A549 (cell line): ENCODE results near the gene UBTD1. TPM values are rescaled to one million over a fixed set of nuclear protein-coding genes. Genes with fewer than 3 reads are reported as not detected.

Experiments
- ATAC-seq, 2 experiments: fragments of 200-7000 bp in 1 of 2; fragments of >200 bp in 1 of 2; cut with Nextera tagmentation in 1 of 2; cut with Tn5 transposase in 1 of 2; 3 replicates each; pipeline versions ENCODE4 v1.8.0 to v1.9.1; 2018 to 2020; ENCODE audit warnings: mild to moderate bottlenecking in 1 of 2, moderate library complexity in 1 of 2
- CTCF ChIA-PET: fragments of 300-600 bp; sonication (Branson Sonifier 250); formaldehyde crosslinking; extraction: SDS; loops from one replicate; lab custom pipeline; 2021; ENCODE audit warnings: antibody characterized with exemption, inconsistent platforms; lab: Yijun Ruan, JAX
- POLR2A ChIA-PET: fragments of 350-600 bp; formaldehyde crosslinking; extraction: SDS; loops from one replicate; lab custom pipeline; 2021; ENCODE audit warnings: antibody characterized with exemption, inconsistent platforms; lab: Yijun Ruan, JAX
- DNase-seq, 2 experiments: peaks; one replicate each; pipeline versions ENCODE4 v3.0.0 to v3.0.0-alpha.2; 2011 to 2016; ENCODE audit warnings: low read depth in 1 of 2, low spot score in 1 of 2
- FAIRE-seq: peaks from 2 replicates; lab custom pipeline; 2011; peaks lifted over from hg19 to GRCh38; lab: Jason Lieb, UNC
- H3K27ac ChIP-seq, 2 experiments: fragments of >200 bp; sonication (Bioruptor Twin); formaldehyde crosslinking; 3 replicates each; pipeline ENCODE4 v1.5.1; 2016 to 2017
- H3K4me1 ChIP-seq: fragments of >200 bp; sonication (Bioruptor Twin); formaldehyde crosslinking; 3 replicates; pipeline ENCODE4 v1.6.1; 2016
- H3K4me2 ChIP-seq: fragments of >200 bp; sonication (Bioruptor Twin); formaldehyde crosslinking; 3 replicates; pipeline ENCODE4 v1.6.1; 2016
- H3K4me3 ChIP-seq: fragments of >200 bp; sonication (Bioruptor Twin); formaldehyde crosslinking; 3 replicates; pipeline ENCODE4 v1.5.1; 2016
- H3K9me3 ChIP-seq: fragments of >200 bp; sonication (Bioruptor Twin); formaldehyde crosslinking; 3 replicates; pipeline ENCODE4 v1.6.1; 2016
- CEBPB ChIP-seq, 2 experiments: fragments of >200 bp in 1 of 2; sonication (Bioruptor Twin) in 1 of 2; formaldehyde crosslinking in 1 of 2; IDR thresholded peaks; 2 replicates each; pipeline ENCODE4 v1.6.1; 2012 to 2016
- CHD4 ChIP-seq: fragments of 200-600 bp; sonication (generic); IDR thresholded peaks from 2 replicates; pipeline ENCODE4 v1.6.1; 2016; ENCODE audit warnings: antibody characterized with exemption, mild to moderate bottlenecking, borderline replicate concordance
- ELK1 ChIP-seq: fragments of 150-350 bp; IDR thresholded peaks from 2 replicates; pipeline ENCODE4 v1.6.1; 2014; ENCODE audit warnings: low read depth, mild to moderate bottlenecking, low read length
- ESRRA ChIP-seq: fragments of 150-350 bp; IDR thresholded peaks from 2 replicates; pipeline ENCODE4 v1.6.1; 2014; ENCODE audit warnings: mild to moderate bottlenecking, low read length, borderline replicate concordance
- FOSL2 ChIP-seq, 2 experiments: fragments of 450-650 bp in 1 of 2; fragments of >200 bp in 1 of 2; sonication (Bioruptor Twin) in 1 of 2; formaldehyde crosslinking; IDR thresholded peaks; 2 replicates each; pipeline versions ENCODE4 v1.5.0 to v1.6.1; 2016 to 2020; ENCODE audit warnings: mild to moderate bottlenecking in 1 of 2, moderate library complexity in 1 of 2
- JUNB ChIP-seq: fragments of >200 bp; sonication (Bioruptor Twin); formaldehyde crosslinking; IDR thresholded peaks from 2 replicates; pipeline ENCODE4 v1.6.1; 2016
- POLR2A ChIP-seq: IDR thresholded peaks from 2 replicates; pipeline ENCODE4 v1.6.1; 2012; ENCODE audit warnings: mild to moderate bottlenecking, low read length
- POLR2AphosphoS2 ChIP-seq: conservative IDR thresholded peaks from 2 replicates; pipeline ENCODE4 v1.6.1; 2012; ENCODE audit warnings: low read length, improper control_type of control experiment, inconsistent platforms
- RFX5 ChIP-seq: fragments of 450-650 bp; IDR thresholded peaks from 2 replicates; pipeline ENCODE4 v1.7.1; 2014; ENCODE audit warnings: antibody characterized with exemption, mild to moderate bottlenecking, moderate library complexity
- ZC3H11A ChIP-seq: fragments of 450-650 bp; IDR thresholded peaks from 2 replicates; pipeline ENCODE4 v1.6.1; 2014; ENCODE audit warnings: antibody characterized with exemption, mild to moderate bottlenecking
- ZFP36 ChIP-seq: fragments of 450-650 bp; IDR thresholded peaks from 2 replicates; pipeline ENCODE4 v1.6.1; 2014; ENCODE audit warnings: borderline replicate concordance; ENCODE audit not compliant: partially characterized antibody
- ZNF302 ChIP-seq: fragments of 250-450 bp; sonication (Bioruptor Pico); IDR thresholded peaks from 2 replicates; pipeline ENCODE4 v1.9.0; 2021; ENCODE audit warnings: inconsistent platforms, mild to moderate bottlenecking, moderate library complexity
- WGBS: methylation state at CpG from one replicate; pipeline ENCODE4 v1.1.6; 2017; ENCODE audit errors: missing lambda C conversion rate; 5-methylcytosine and 5-hydroxymethylcytosine counted together
- polyA plus RNA-seq, 4 experiments: library from polyadenylated mRNA; depleted of rRNA in 3 of 4; stranded (reverse); fragments of >200 nt; fragmentation: RNase III in 1 of 4; extraction: RNeasy Plus Mini Kit Qiagen cat#74134 plus additional on column Dnase treatment in 1 of 4; gene quantifications; 2 replicates in 3 of 4; 3 replicates in 1 of 4; pipeline ENCODE4 v1.2.3, GENCODE V29; 2011 to 2017
- TF ChIP-seq, protein P1 (sequence below): IDR thresholded peaks from 2 replicates; pipeline ENCODE4 v1.6.1; 2012
- TF ChIP-seq, protein P2 (sequence below): IDR thresholded peaks from 2 replicates; pipeline ENCODE4 v1.6.1; 2012

UBTD1 gene
- polyA plus RNA-seq, 2 of the 4 experiments (the other 2 are of a cell fraction) = 5.9 to 11.6 TPM

- WGBS = 62% methylated on average over 5 of the region's 5 CpGs
- TF ChIP-seq POLR2AphosphoS2 (no peak), CEBPB (IDR thresholded peaks at IDR 0.05) (no peak), ZNF302 (CRISPR knock-in tag) (no peak), ELK1 (no peak), JUNB (no peak), POLR2A (no peak), ZC3H11A (no peak)
- TF ChIP-seq, all 56 proteins: peak for 0
- DNase-seq (no peak), ATAC-seq (no peak), FAIRE-seq (no peak)
- ChIA-PET POLR2A (no interaction called here), CTCF (interaction anchor here (0.6 to 39.7 kb wide), 5 partner anchors 9 to 109 kb away, joined by 3 to 1048 read pairs (median 3); partner anchors contain the start of genes ANKRD2, C10orf62 and HOGA1)
- peaks cover 10% of the 10 kb centered on the region for H3K4me1 ChIP-seq
- H3K9me3 ChIP-seq = no peaks in the 10 kb centered on the region
- no peak overlapping the region for H3K4me3 ChIP-seq
- peak overlapping the region in 1 of 2 experiments; percentile 32; a peak in 1 of 6 replicates for H3K27ac ChIP-seq
- no peak overlapping the region for H3K4me2 ChIP-seq
Observed at GRCh38 chr10:97590748-97591495, 92.2 kb downstream of the UBTD1 start.

DNA sequence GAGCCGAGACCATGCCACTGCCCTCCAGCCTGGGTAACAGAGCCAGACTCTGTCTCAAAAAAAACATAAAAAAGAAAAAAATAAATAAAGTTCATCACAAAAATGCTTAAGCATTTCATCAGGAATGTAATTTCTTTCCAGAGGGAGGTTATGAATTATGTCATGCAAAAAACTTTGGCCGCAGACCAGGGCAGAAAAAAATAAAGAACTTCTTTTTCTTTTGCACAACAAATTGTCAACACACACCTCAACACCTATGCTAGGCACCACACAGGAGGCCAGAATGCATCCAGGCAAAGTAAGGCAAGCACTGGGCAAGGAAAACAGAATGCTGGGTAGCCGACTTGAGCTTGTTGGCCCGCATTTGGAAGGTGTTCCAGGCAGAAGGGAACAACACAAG, 94.7 kb downstream of the UBTD1 start:
- no peak overlapping the region for H3K4me2 ChIP-seq
- WGBS = 91% methylated on average over 4 of the region's 4 CpGs
- TF ChIP-seq ELK1 = no peak
- no peak for TF ChIP-seq ZFP36
- TF ChIP-seq CHD4 = no peak
- TF ChIP-seq ESRRA = no peak
- no peak for TF ChIP-seq RFX5
- no peaks in the 10 kb centered on the region for H3K9me3 ChIP-seq
- ATAC-seq (no peak), DNase-seq (no peak), FAIRE-seq (no peak)
- H3K4me3 ChIP-seq = no peak overlapping the region
- H3K27ac ChIP-seq = peak overlapping the region; percentile 17 to 24; a peak in 2 of 6 replicates
- peaks cover 30% of the 10 kb centered on the region for H3K4me1 ChIP-seq
- ChIA-PET CTCF (interaction anchor here (0.7 to 39.7 kb wide), 5 partner anchors 6 to 186 kb away, joined by 3 to 1048 read pairs (median 4); partner anchors contain the start of genes ANKRD2, C10orf62 and HOGA1), POLR2A (no interaction called here)

DNA sequence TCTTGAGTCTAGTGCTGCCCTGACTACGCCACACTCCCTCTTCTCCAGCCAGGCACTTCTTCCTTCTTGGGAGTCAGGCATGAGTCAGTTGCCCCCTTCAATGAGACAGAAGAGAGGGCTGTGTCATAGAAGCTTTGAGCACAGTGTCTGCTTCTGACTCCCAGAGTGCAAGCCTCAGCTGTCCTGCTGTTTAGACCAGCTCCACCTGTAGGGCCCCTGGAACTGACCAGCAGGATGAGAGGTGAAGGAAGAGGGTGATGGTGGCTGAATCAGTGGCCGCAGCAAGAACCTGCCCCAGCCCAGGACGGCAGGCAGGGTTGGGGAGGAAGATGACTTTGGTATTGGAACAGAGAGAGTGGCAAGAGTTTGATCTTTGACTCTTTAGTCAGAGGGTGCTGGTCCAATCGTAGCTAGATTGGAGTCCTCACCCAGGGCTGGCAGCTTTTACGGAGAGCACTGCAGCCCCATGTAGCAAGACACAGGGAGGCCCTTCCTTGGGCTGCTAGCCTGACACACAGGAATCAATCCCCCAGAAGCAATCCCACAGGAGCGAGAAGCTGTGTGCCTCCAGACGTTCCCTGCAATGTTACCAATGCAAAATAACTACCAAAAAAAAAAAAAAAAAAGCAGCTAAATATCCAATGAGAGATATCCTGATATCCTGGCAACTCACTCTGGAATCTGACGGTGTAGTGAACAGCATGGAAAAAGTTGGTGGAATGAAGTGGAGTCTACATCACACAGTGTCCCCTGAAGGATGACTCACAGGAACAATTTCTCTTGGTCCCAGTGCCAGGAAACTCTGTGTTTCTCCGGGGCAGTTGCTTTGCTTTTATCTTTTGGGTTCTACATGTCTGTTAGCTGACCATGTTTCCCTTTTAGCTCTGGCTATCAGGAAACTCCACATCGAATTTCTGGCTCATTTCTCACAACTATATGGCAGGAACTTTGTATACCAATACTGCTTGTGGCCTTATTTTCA, 97.7 kb downstream of the UBTD1 start:
- peak; percentile 63 for FAIRE-seq
- H3K4me3 ChIP-seq = no peak overlapping the region

More for the DNA sequence above, 97.7 kb downstream of the UBTD1 start:
- Histone ChIP-seq H3K4me2 (peak overlapping the region; percentile 59), H3K9me3 (no peaks in the 10 kb centered on the region), H3K4me1 (peaks cover 30% of the 10 kb centered on the region), H3K27ac (peak overlapping the region; percentile 76 to 88)
- ChIA-PET POLR2A (interaction anchor here (1.0 to 1.2 kb wide), 3 partner anchors 13 to 38 kb away, joined by 3 to 4 read pairs (median 4); partner anchors contain the start of gene HOGA1), CTCF (interaction anchor here (1.2 to 39.7 kb wide), 7 partner anchors 3 to 135 kb away, joined by 3 to 1048 read pairs (median 3); partner anchors contain the start of genes ANKRD2, C10orf62 and HOGA1)
- DNase-seq = peak; percentile 68 to 73
- WGBS = 12% methylated on average over 10 of the region's 10 CpGs
- peak; percentile 90 to 91 for ATAC-seq
- TF ChIP-seq, protein P1, sequence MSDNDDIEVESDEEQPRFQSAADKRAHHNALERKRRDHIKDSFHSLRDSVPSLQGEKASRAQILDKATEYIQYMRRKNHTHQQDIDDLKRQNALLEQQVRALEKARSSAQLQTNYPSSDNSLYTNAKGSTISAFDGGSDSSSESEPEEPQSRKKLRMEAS = peak; percentile 44
- TF ChIP-seq FOSL2 (IDR thresholded peaks at IDR 0.05) (0 out of 2 replicates have a peak, but pooled peaks have one; percentile 16), FOSL2 (CRISPR knock-in tag; IDR thresholded peaks at IDR 0.05) (peak; percentile 64), JUNB (no peak)
- TF ChIP-seq, protein P2, sequence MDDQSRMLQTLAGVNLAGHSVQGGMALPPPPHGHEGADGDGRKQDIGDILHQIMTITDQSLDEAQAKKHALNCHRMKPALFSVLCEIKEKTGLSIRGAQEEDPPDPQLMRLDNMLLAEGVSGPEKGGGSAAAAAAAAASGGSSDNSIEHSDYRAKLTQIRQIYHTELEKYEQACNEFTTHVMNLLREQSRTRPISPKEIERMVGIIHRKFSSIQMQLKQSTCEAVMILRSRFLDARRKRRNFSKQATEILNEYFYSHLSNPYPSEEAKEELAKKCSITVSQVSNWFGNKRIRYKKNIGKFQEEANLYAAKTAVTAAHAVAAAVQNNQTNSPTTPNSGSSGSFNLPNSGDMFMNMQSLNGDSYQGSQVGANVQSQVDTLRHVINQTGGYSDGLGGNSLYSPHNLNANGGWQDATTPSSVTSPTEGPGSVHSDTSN = no peak
